CD14-positive monocyte (primary cell): ENCODE data around the gene LCOR. TPM values are rescaled to one million over a fixed set of nuclear protein-coding genes. Genes with fewer than 3 reads are reported as not detected.

Experiments used
- DNase-seq, 3 donors: peaks; one replicate each; pipeline ENCODE4 v3.0.0-alpha.2; 2011 to 2022
- H2AFZ ChIP-seq: 2 replicates; pipeline ENCODE4 v1.6.0; 2012; ENCODE audit warnings: mild to moderate bottlenecking, low read depth, low read length, inconsistent platforms; ENCODE audit not compliant: insufficient read depth, poor library complexity, severe bottlenecking
- H3K27ac ChIP-seq, 2 donors: 1 replicate in 1 of 2; 2 replicates in 1 of 2; pipeline ENCODE4 v1.5.1; 2012 to 2013; ENCODE audit warnings: low read length in 2 of 2, control low read depth in 1 of 2, inconsistent platforms in 1 of 2, low read depth in 1 of 2, mild to moderate bottlenecking in 1 of 2
- H3K27me3 ChIP-seq, 2 donors: one replicate each; pipeline versions ENCODE4 v1.6.0 to v1.6.1; 2011 to 2013; ENCODE audit warnings: low read length in 2 of 2; ENCODE audit not compliant: control insufficient read depth in 2 of 2, insufficient read depth in 2 of 2
- H3K36me3 ChIP-seq, 2 donors: replicated peaks in 1 of 2; 1 replicate in 1 of 2; 2 replicates in 1 of 2; pipeline versions ENCODE4 v1.5.1 to v1.6.1; 2012 to 2013; ENCODE audit warnings: low read length in 2 of 2, control low read depth in 1 of 2, inconsistent platforms in 1 of 2, mild to moderate bottlenecking in 1 of 2; ENCODE audit not compliant: insufficient read depth in 2 of 2, control insufficient read depth in 1 of 2
- H3K4me1 ChIP-seq, 2 donors: 1 replicate in 1 of 2; 2 replicates in 1 of 2; pipeline versions ENCODE4 v1.5.1 to v1.6.1; 2012 to 2013; ENCODE audit warnings: low read length in 2 of 2, control low read depth in 1 of 2, inconsistent platforms in 1 of 2, mild to moderate bottlenecking in 1 of 2, moderate library complexity in 1 of 2; ENCODE audit not compliant: insufficient read depth in 2 of 2, control insufficient read depth in 1 of 2
- H3K4me2 ChIP-seq: replicated peaks from 2 replicates; pipeline ENCODE3; 2012; ENCODE audit warnings: low read length, moderate library complexity, mild to moderate bottlenecking; ENCODE audit not compliant: poor library complexity, severe bottlenecking; ENCODE audit errors: extremely low read depth
- H3K4me3 ChIP-seq, 3 experiments: fragments of 200-600 bp in 1 of 3; sonication (generic) in 1 of 3; replicated peaks in 1 of 3; 1 replicate in 2 of 3; 2 replicates in 1 of 3; pipeline ENCODE4 v1.5.1; 2011 to 2013; ENCODE audit warnings: low read length in 3 of 3, mild to moderate bottlenecking in 3 of 3, control low read depth in 2 of 3, low read depth in 2 of 3, inconsistent platforms in 1 of 3, moderate library complexity in 1 of 3
- H3K79me2 ChIP-seq: 2 replicates; pipeline ENCODE4 v1.6.0; 2012; ENCODE audit warnings: mild to moderate bottlenecking, control low read depth, inconsistent platforms, low read length, moderate library complexity; ENCODE audit not compliant: insufficient read depth
- H3K9ac ChIP-seq: 2 replicates; pipeline ENCODE4 v1.6.0; 2017; ENCODE audit warnings: low read length, mild to moderate bottlenecking; ENCODE audit not compliant: insufficient read depth, poor library complexity, severe bottlenecking
- H3K9me3 ChIP-seq, 2 donors: replicated peaks in 1 of 2; 1 replicate in 1 of 2; 2 replicates in 1 of 2; pipeline versions ENCODE4 v1.5.1 to v1.6.1; 2012 to 2013; ENCODE audit warnings: low read length in 2 of 2, control low read depth in 1 of 2; ENCODE audit not compliant: control insufficient read depth in 1 of 2, insufficient read depth in 1 of 2
- H4K20me1 ChIP-seq: 2 replicates; pipeline ENCODE4 v1.6.0; 2012; ENCODE audit warnings: mild to moderate bottlenecking, low read length, control low read depth, moderate library complexity; ENCODE audit not compliant: insufficient read depth
- H3K27ac Mint-ChIP-seq, 7 donors: one replicate each; pipeline ENCODE4 v1.8.0; 2020; ENCODE audit warnings: mild to moderate bottlenecking in 7 of 7, mixed read lengths in 7 of 7, moderate library complexity in 6 of 7, inconsistent platforms in 2 of 7
- H3K27me3 Mint-ChIP-seq, 3 donors: one replicate each; pipeline ENCODE4 v1.8.0; 2021 to 2022; ENCODE audit warnings: low read depth in 3 of 3, mild to moderate bottlenecking in 3 of 3, mixed read lengths in 3 of 3, moderate library complexity in 3 of 3, inconsistent platforms in 1 of 3
- H3K36me3 Mint-ChIP-seq, 2 donors: one replicate each; pipeline ENCODE4 v1.8.0; 2020; ENCODE audit warnings: mixed read lengths in 2 of 2, inconsistent platforms in 1 of 2, mild to moderate bottlenecking in 1 of 2
- H3K4me1 Mint-ChIP-seq: one replicate; pipeline ENCODE4 v1.8.0; 2020; ENCODE audit warnings: mild to moderate bottlenecking, mixed read lengths
- H3K4me3 Mint-ChIP-seq, 2 donors: one replicate each; pipeline ENCODE4 v1.8.0; 2020; ENCODE audit warnings: mild to moderate bottlenecking in 2 of 2, mixed read lengths in 2 of 2, moderate library complexity in 1 of 2
- H3K9me3 Mint-ChIP-seq, 7 donors: one replicate each; pipeline ENCODE4 v1.8.0; 2020 to 2022; ENCODE audit warnings: mixed read lengths in 7 of 7, mild to moderate bottlenecking in 6 of 7, moderate library complexity in 6 of 7, inconsistent platforms in 2 of 7
- WGBS: methylation state at CpG from one replicate; pipeline ENCODE4 v1.1.5; 2013; ENCODE audit warnings: missing lambda C conversion rate; ENCODE audit not compliant: insufficient coverage; 5-methylcytosine and 5-hydroxymethylcytosine counted together
- intact Hi-C, 2 donors: fragments of 100-400 bp; cut with micrococcal nuclease; formaldehyde crosslinking; loops; one replicate each; pipeline versions ENCODE4 v1.15.0 to v1.15.1; 2023
- polyA plus RNA-seq, 3 donors: library from polyadenylated mRNA; depleted of rRNA in 1 of 3; unstranded in 2 of 3; stranded (reverse) in 1 of 3; fragments of 300-500 nt in 2 of 3; fragments of >200 nt in 1 of 3; fragmentation: Illumina TruSeq in 2 of 3; gene quantifications; 1 replicate in 2 of 3; 2 replicates in 1 of 3; pipeline ENCODE4 v1.2.3, GENCODE V29; 2012 to 2021
- TF ChIP-seq, protein P1 (sequence below): fragments of 200-600 bp; IDR thresholded peaks from one replicate; pipeline ENCODE4 v1.8.0; 2022; ENCODE audit warnings: antibody characterized with exemption, mild to moderate bottlenecking

Gene LCOR
- polyA plus RNA-seq, 3 donors = 5.7 to 11.8 (median 10.0) TPM

DNA sequence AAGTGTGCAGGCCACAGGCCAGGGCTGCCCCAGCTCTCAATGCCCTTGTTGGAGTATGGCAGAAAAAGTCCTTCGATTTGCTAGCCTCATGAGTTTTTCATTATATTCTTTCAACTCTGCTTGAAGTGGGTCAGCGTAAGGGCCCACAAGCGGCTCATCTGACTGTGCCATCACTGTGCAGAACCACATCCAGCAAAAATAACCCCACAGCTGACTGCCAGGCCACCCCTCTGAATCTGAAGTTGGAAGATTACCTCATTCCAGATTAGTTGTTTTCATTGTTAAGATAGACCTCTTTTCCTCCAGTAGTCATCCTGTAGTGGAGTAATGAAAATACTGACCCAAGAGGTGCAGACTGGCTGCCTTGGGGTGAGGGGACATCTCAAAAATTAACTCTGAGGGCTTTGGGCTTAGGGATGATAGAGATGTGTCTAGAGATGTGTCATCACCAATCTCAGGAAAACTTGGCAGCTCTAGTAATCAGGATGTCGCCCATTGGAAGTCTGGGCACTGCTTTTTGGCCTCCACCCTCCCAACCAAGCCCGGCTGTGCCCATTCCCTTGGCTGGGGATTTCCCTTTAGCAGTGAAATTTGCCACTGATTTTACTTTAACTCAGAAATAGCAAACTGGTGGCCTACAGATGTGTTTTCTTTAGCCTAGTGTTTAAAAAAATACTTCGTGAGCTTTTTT lies 164.3 kb downstream of the LCOR start:
- H3K27ac ChIP-seq = no peak overlapping the region
- no peaks in the 10 kb centered on the region for H3K9me3 ChIP-seq
- H3K4me1 ChIP-seq = no peaks in the 10 kb centered on the region
- no peak overlapping the region for H2AFZ ChIP-seq
- H3K4me2 ChIP-seq = no peak overlapping the region
- H3K4me3 Mint-ChIP-seq = no peak overlapping the region
- H3K4me3 ChIP-seq = no peak overlapping the region
- H3K27me3 ChIP-seq = no peaks in the 10 kb centered on the region
- no peaks in the 10 kb centered on the region for H3K36me3 ChIP-seq
- TF ChIP-seq, protein P1, sequence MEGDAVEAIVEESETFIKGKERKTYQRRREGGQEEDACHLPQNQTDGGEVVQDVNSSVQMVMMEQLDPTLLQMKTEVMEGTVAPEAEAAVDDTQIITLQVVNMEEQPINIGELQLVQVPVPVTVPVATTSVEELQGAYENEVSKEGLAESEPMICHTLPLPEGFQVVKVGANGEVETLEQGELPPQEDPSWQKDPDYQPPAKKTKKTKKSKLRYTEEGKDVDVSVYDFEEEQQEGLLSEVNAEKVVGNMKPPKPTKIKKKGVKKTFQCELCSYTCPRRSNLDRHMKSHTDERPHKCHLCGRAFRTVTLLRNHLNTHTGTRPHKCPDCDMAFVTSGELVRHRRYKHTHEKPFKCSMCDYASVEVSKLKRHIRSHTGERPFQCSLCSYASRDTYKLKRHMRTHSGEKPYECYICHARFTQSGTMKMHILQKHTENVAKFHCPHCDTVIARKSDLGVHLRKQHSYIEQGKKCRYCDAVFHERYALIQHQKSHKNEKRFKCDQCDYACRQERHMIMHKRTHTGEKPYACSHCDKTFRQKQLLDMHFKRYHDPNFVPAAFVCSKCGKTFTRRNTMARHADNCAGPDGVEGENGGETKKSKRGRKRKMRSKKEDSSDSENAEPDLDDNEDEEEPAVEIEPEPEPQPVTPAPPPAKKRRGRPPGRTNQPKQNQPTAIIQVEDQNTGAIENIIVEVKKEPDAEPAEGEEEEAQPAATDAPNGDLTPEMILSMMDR = no peak
- intact Hi-C loops = no loop called here
- H3K9ac ChIP-seq = no peak overlapping the region
- H3K4me1 Mint-ChIP-seq = no peaks in the 10 kb centered on the region
- no peaks in the 10 kb centered on the region for H3K79me2 ChIP-seq
- H3K27me3 Mint-ChIP-seq = peaks cover 0 to 6% (median 0%) of the 10 kb centered on the region in 3 donors
- H3K9me3 Mint-ChIP-seq = no peaks in the 10 kb centered on the region
- DNase-seq = no peak
- 100% methylated on average over 1 of the region's 6 CpGs for WGBS
- H4K20me1 ChIP-seq = no peaks in the 10 kb centered on the region
- peaks cover 0 to 5% of the 10 kb centered on the region in 2 donors for H3K36me3 Mint-ChIP-seq
- no peak overlapping the region for H3K27ac Mint-ChIP-seq

DNA sequence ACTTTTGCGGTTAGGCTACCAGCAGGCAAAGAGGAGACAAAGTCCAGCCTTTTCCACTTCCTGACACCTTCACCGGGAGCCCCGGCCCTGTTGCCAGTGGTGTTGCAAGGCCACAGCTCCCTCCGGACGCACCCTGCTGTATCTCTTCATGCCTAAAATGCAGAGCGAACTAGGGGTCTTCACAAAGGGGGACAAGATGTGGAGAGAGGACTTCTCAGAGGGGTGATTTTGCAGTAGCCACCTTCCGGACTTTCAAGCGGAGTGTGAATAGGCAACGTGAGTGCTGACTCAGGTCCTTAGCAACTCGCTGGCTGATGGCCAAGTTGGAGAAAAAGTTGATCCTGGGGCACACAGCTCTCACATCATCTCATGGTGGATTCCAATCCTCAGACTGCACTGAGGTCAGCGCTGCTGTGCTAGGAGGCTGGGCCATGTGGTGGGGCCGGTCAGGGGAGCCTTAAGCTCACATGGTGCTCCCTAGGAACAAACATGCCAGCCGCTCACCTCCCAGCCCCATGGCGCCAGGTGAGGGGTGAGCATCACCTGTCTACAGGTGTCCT lies 166.3 kb downstream of the LCOR start:
- no peaks in the 10 kb centered on the region for H3K4me1 ChIP-seq
- no peaks in the 10 kb centered on the region for H3K27me3 ChIP-seq
- peaks cover 0 to 5% of the 10 kb centered on the region in 2 donors for H3K36me3 Mint-ChIP-seq
- H2AFZ ChIP-seq = no peak overlapping the region
- H4K20me1 ChIP-seq = no peaks in the 10 kb centered on the region
- no peak overlapping the region for H3K27ac Mint-ChIP-seq
- DNase-seq = no peak
- 78% methylated on average over 8 of the region's 14 CpGs for WGBS
- H3K9me3 Mint-ChIP-seq = no peaks in the 10 kb centered on the region
- no peak overlapping the region for H3K4me2 ChIP-seq
- H3K4me1 Mint-ChIP-seq = no peaks in the 10 kb centered on the region
- intact Hi-C loops = no loop called here
- no peak overlapping the region for H3K4me3 ChIP-seq
- no peak overlapping the region for H3K9ac ChIP-seq
- H3K27me3 Mint-ChIP-seq = peaks cover 0 to 6% (median 2%) of the 10 kb centered on the region in 3 donors
- H3K79me2 ChIP-seq = no peaks in the 10 kb centered on the region
- H3K27ac ChIP-seq = no peak overlapping the region
- no peak overlapping the region for H3K4me3 Mint-ChIP-seq
- no peaks in the 10 kb centered on the region for H3K36me3 ChIP-seq
- H3K9me3 ChIP-seq = no peaks in the 10 kb centered on the region
- TF ChIP-seq, protein P1 = no peak
